GM15510 (cell line): ENCODE results near the gene DPH1.
A peak's percentile ranks its signal among the peaks of the same experiment; 100 is the strongest.

ENCODE experiments used
- POLR2A ChIP-seq: IDR thresholded peaks from 3 replicates; pipeline ENCODE4 v1.6.1; 2011; ENCODE audit warnings: borderline replicate concordance; ENCODE audit not compliant: insufficient read length; ENCODE audit errors: extremely low read depth

DPH1 gene

DNA sequence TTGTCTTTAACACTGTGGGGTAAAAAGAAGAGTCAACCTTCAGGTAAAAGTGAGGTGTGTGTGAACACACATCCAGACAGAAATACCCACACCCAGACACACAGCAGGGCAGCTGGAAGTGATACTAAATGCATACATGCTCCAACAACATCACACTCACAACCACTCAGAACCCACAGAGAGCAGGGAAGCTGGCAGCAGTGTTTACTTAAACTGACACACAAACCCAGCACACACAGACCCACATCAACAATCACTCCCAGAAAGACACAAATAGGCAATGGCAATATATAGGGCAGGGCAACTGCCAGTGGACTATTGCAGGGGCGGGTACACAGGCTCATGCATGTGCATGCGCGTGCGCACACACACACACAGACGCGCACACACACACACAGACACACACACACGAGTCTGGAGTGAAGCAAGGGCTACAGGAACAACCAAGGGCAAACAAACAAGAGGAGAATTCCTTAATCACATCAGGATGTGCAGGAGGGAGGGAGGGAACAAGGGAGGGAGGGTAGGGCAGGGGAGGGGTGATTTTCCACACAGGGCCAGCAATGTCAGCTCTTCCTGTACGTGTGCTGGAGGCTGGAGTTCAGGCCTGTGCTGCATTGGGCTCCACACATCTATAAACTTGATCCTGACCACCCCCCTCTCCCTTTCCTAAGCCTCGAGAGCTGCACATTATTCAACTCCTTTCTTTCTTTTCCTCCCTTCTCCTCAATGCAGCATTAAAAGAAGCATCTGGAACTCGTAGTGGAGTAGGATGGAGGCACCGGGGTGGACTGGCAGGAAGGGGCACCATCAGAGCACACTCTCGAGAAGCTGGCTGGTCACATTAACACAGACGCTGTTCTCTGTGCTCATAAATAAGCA is 55.1 kb downstream of the DPH1 start:
- no peak for TF ChIP-seq POLR2A

DNA sequence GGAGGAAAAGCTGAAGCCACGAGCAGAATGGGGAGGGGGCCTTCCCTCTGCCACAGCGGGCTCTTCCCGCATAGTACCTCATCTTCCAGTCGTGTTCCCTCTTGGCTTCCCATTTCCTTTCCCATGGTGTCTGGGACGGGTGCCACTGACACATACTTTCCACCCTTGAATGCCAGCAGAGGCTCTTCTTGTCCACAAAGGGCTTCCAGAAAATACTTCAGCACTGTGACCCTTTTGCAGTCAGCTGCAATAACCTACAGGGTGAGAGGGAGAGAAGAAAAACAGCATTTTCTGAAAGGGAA is 55.6 kb downstream of the DPH1 start:
- TF ChIP-seq POLR2A = no peak

- no peak for TF ChIP-seq POLR2A
Measured at GRCh38 chr17:2086306-2086705, 56.4 kb downstream of the DPH1 start.

- TF ChIP-seq POLR2A = no peak
Measured at GRCh38 chr17:2087597-2088211, 57.8 kb downstream of the DPH1 start.

DNA sequence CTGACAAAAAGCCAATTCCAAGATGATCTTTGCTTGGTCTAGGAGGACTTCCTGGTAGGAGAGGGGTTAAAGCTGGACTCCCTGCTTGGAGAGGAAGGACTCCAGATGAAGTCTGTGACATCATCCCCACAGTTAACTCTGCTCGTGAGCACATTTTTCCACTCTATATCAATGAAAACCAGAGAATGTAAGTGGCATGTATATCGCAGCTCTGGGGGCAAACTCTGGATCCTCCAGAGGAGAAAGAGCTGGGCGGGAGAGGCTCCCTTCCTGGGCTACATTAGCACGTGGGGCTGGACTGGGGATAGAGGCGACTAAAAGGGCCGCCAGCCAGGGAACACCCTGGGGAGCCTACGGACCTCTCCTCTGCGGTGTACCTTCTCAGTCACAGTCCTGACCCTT is 59.1 kb downstream of the DPH1 start:
- no peak for TF ChIP-seq POLR2A

DNA sequence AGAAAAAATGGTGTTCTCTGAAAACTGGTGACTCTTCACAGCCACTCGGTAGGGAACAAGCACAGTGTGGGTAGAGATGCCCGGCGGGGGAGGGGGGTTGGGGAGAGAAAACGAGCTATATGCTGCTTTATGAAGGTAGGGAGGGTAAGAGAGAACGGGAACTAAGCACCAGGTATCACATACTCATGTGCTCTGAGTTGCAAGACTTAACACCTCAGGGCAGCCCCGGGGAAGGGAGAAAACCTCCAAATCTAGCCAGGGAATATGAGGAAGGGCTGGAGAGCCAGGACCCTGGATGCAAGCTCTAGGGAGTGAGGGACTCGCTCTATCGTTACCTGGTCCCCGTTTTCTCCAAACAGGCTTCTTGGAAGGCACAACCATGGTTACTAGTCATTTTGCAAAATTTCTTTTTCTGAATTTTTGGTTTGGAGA is 60.3 kb downstream of the DPH1 start:
- peak; percentile 19 for TF ChIP-seq POLR2A

- no peak for TF ChIP-seq POLR2A
Measured at GRCh38 chr17:2090804-2091534, 61.0 kb downstream of the DPH1 start.

- no peak for TF ChIP-seq POLR2A
Measured at GRCh38 chr17:2092253-2092652, 62.3 kb downstream of the DPH1 start.

GRCh38 chr17:2093349-2093748 is 63.4 kb downstream of the DPH1 start:
- no peak for TF ChIP-seq POLR2A
